Stimulated activated CD4-positive, alpha-beta T cell treated with anti-CD3 and anti-CD28 coated beads, Interleukin-4, amount 100 ng/mL, for 1 hour (primary cell): ENCODE measurements around the gene EVI5L.

Source experiments
- DNase-seq: peaks from one replicate; pipeline ENCODE4 v3.0.0-alpha.2; 2020

The EVI5L gene

DNA sequence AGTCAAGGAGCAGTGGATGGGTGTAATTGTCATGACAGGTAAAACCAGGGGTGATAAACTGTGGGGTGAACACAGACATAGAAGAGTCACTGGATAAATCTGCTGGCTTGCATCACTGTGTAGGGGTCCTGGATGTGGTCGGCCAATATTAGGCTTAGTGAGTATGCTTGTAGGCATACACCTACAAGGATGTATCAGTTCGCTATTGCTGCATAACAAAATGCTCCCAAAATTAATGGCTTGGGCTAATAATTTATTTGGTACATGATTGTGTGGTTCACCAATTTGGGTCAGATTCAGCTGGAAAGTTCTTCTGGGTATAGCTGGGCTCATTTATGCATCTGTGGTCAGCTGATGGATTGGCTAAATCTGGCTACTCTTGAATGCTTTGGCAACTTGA lies 11.2 kb upstream of the EVI5L start:
- no peak for DNase-seq

DNA sequence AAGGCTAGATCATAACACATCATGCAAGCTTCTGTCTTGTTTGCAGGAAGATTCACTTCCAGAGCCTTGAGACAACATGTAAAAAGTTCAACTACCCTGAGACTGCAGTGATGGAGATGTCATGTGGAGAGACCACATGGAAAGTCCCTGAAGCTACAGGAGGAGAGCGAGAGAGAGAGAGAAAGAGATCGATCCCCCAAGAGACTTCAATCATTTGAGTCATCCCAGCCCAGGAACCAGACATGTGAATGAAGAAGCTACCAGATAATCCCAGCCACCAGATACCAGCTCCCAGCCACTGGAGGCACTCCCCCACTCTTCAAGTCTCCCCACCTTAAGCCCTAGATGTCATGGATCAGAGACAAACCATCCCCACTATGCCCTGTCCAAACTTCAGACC lies 10.7 kb upstream of the EVI5L start:
- DNase-seq: no peak

DNA sequence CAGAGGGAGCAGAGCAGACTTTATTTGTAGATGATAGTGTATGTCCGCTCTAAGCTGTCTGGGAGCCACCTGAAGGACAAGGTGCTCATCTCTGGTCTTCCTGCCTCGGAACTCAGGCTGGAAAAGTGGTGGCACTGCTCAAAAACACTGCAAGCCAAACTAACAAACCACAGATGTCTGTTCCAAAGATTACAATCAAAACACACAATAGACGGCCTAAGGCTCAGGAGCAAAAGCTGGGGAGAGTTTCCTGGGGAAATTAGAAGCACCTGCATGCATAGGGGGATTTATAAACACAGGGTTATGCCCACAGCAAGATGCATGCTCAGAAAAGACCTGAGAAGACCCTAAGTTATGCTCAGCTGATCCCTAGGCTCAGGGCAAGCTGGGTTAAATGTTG lies 9.4 kb upstream of the EVI5L start:
- no peak for DNase-seq

DNA sequence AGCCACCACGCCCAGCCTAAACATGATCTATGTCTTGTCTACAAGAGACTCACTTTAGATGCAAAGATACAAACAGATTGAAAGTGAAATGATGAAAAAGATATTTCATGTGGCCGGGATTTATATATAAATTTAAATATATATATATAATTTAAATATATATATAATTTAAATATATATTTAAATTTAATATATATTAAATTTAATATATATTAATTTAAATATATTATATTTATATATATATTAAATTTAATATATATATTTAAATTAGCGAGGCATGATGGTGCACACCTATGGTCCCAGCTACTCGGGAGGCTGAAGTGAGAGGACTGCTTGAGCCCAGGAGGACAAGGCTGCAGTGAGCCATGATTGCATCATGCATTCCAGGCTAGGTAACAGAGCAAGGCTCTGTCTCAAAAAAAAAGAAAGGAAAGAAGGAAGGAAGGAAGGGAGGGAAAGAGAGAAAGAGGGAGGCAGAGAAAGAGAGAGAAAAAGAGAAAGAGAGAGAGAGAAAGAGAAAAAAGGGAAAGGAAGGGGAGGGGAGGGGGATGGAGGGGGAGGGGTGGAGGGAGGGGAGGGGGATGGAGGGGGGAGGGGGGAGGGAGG lies 7.0 kb upstream of the EVI5L start:
- no peak for DNase-seq

DNA sequence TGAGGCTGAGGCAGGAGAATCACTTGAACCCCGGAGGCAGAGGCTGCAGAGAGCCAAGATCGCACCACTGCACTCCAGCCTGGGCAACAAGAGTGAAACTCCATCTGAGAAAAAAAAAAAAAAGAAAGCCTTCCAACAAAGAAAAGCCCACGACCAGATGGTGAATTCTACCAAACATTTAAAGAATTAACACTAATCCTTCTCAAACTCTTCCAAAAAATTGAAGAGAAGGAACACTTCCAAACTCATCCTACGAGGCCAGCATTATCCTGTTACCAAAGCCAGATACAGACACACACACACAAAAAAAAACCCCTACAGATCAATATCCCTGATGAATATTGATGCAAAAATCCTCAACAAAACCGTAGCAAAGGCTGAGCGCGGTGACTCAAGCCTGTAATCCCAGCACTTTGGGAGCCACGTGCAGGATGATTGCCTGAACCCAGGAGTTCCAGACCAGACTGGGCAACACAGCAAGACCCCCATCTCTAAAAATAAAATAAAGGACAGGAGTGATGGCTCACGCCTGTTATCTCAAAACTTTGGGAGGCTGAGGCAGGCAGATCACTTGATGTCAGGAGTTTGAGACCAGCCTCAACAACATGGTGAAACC lies 6.2 kb upstream of the EVI5L start:
- no peak for DNase-seq

DNA sequence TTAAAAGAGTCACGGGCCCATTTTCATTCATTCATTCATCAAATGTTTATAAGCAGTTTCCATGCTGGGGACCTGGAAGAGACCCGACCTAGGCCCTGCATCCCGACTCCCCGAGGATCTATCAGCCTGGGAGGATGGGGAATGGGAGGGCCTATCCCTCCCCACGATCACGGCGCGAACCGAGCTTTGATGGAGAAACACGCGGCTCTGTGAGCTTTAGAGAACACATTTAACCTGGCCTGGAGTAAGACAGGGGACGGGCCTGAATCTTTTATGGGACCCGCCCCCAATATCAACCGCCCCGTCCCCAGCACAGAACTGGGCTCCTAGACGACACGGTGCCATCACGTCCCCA lies 875 bp upstream of the EVI5L start:
- DNase-seq: no peak

DNA sequence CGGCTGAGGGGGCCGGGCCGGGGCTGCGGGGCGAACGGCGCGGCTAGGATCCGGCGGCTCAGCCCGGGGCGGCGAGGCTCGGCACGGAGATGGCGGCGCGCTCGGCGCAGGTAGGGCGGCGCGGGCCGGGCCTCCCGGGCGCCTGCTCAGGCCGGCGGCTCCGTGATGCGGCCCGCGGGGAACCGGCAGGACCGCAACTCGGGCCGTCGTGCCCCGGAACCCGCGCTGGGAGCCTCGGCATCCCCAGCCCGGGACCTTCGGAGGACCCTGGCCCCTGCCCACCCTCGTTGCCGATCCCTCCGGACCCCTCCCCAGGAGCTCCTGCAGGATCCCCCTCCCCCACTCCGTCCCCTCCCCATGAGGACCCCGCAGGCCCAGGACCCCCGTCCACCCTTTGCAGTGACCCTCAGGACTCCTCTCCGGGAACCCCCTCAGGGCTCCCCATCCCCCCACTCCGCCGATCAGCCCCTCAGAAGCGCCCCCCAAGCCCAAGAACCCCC lies 304 bp downstream of the EVI5L start:
- DNase-seq: no peak

DNA sequence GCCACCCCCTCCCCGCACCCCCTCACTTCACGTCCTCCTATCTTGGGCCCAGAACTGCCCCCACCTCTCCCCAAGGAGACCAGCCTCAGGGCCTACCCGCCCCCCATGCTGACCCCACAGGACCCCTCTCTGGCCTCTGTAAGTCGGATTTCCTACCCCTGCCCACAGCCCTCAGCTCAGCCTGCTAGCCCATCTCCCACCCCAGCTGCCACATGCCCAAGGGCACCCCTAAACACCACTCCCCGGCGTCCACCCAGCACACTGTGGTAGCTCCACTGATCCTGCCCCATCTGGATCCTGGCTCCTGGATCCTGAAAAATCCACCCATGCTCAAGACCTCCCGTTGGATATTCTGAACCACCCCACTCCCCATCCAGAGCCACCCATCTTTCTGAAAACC lies 805 bp downstream of the EVI5L start:
- DNase-seq: no peak

DNA sequence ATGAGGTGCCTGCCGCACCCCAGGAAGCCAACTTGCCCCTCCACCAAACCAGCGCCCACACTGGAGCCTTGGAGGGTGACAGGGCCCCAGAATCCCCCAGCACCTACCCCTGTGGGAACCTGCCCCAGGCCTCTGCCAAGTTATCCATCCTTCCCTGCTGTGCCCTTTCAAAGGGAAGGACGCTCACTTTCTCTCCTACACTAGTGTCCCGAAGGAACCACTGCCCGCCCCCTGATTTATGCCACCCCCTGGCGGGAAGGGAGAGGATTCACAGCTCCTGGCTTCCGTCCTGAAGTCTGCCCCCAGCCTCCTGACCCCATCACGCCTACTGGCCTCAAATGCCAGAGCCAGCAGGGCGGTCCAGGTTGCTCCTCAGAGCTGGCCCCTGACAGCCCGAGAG lies 1.4 kb downstream of the EVI5L start:
- no peak for DNase-seq

DNA sequence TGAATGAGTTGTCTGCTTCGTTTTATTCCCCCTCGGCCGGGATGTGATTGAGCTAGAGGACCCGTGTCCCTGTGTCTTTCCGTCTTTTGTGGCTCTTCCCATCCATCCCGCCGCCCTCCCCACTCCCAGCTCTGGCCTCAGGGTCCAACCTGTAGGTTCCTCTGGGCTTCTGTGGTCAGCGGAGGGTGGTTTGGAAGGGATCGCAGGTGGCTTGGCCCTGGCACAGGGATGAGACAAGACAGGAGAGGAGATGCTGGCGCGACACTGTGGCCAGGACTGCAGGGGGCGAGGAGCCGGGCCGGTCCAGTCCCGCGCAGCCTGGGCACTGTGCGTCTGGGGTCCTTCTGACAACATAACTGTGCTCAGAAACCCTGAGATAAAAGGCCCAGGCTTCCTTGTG lies 2.0 kb downstream of the EVI5L start:
- no peak for DNase-seq

DNA sequence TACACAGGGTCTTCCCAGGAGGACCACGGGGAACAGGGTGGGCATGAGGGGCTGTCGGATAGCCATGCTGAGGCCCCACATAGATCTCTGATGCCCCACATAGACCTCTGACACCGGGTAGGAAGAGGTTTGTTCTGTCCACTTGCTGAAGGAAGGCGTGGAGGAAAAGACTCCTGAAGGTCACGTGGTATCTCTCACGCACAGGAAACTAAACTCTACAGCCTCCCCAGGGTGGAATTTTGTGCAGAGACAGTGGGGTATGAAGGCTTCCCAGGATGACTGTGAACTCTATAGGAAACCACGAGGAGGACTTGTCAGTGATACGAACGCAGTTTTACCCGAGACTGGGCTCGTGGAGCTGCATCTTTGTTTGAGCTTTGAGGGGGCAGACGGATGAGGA lies 2.8 kb downstream of the EVI5L start:
- no peak for DNase-seq

DNA sequence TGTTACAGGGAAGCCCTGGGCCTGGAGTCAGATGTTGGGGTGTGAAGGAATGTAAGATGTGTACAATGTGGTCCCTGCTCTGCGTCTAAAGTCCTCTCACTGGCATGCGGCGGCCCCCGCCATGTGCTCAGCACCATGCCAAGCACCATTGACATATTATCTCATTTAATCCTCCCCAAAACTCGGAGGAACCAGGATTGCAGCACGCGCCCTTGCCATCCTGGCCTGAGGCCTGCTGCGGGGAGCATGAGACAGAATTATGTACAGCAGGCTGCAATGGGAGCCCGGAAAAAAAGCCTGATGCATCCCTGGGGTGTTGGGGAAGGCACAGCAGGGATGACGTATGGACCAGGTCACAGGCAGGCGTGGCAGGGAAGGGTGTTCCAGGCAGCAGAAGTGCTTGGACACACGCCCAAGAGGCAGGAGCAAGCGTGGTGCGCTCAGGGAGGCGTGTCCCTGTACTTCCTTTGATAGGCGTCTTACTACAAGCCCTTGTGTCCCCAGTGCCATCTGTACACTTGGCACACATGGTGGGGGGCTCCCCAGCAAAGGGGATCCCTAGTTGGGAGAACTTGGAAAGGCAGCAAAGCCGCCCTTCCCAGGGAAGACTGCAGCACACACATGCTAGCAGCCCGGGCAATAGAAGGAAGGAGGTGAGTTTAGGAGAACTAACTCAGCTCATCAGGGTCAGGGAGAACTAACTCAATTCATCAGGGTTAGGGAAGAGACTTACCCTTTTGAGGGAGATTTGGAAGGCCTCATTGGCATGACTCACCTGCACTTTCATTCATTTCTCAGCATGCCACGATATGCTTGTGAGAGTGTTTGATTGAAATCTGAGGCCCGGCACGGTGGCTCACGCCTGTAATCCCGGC lies 3.4 kb downstream of the EVI5L start:
- DNase-seq: no peak

DNA sequence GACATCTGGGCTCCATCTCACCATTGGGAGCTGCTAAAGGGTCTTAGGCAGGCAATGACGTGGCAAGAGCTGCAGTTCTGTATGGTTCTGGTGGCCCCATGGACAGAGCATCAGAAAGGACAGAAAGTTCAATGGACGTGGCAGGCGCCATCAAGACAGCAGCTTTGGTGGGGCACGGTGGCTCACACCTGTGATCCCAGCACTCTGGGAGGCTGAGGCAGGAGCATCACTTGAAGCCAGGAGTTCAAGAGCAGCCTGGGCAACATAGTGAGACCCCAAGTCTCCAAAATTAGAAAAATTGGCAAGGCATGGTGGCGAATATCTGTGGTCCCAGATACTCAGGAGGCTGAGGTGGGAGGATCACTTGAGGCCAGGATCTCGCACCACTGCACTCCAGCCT lies 9.5 kb downstream of the EVI5L start:
- DNase-seq: no peak

DNA sequence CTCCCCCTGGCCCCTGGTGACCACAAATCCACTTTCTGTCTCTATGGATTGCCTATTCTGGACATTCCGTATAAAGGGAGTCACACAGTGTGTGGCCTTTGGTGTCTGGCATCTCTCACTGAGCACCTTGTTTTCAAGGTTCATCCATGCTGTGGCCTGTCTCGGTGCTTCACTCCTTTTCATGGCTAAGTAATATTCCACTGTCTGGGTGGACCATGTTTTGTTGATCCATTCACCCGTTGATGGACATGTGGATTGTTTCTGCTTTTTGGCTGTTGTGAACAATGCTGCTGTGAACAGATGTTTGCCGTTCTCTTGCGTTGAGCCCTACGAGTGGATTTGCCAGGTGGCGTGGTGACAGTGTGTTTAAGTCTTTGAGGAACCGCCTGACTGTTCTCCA lies 10.6 kb downstream of the EVI5L start:
- no peak for DNase-seq

DNA sequence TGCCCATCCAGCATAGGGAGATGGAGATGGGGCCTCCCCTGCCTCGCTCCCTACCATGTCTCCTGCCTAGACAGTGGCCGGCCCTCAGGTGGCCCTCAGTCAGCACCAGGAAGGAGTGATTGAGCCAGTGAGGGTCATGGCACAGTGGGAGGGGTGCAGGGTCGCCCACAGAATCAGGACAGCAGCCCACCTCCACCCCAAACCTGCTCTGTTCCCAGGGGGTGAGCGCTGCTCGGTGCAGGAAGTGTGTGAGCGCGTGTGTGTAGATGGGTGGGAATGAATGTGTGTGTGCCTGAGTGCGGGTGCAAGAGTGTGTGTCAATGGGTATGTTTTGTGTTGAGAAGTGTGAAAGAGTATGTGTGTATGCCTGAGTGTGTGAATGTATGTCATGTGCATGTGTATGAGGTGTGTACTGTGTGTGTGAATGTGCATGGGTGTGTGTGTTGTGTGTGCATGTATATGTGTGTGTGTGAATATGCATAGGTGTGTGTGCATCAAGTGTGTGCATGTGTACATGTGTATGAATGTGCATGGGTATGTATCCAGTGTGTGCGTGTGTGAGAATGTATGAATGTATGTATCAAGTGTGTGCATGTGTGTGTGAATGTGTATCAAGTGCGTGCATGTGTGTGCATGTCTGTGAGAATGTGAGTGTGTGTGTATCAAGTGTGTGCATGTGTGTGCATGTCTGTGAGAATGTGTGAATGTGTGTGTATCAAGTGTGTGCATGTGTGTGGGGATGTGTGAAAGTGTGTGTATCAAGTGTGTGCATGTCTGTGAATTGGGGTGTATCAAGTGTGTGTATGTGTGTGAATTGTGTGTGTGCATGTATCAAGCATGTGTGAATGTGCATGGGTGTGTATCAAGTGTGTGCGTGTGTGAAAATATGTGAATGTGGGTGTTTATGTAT lies 12.0 kb downstream of the EVI5L start:
- no peak for DNase-seq

DNA sequence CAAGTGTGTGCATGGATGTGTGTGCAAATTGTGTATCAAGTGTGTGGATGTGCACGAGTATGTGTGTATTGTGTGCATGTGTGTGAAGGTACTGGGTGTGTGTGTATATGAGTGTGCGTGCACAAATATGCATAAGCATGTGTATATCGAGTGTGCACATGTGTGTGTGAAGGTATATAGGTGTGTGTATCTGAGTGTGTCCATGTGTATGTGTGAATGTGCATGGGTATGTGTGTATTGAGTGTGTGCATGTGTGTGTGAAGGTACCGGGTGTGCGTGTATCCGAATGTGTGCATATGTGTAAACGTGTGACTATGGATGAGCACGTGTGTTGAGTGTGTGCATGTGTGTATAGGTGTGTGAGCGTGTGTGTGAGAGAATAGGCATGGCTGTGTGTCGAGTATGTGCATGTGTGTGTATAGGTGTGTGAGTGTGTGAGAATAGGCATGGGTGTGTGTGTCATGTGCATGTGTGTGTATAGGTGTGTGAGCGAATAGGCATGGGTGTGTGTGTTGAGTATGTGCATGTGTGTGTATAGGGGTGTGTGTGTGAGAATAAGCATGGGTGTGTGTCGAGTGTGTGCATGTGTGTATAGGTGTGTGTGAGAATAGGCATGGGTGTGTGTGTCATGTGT lies 12.8 kb downstream of the EVI5L start:
- no peak for DNase-seq

DNA sequence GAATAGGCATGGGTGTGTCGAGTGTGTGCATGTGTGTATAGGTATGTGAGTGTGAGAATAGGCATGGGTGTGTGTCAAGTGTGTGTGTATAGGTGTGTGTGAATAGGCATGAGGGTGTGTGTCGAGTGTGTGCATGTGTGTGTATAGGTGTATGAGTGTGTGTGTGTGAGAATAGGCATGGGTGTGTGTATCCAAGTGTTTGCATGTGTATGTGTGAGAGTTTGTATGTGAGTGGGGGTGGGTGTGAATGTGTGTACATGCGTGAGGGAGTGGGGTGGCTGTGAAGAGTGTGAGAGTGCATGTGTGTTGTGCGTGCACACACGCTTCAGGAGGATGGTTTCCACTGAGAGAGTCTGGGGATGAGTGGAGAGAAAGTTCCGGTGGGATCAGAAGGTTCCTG lies 13.5 kb downstream of the EVI5L start:
- no peak for DNase-seq

DNA sequence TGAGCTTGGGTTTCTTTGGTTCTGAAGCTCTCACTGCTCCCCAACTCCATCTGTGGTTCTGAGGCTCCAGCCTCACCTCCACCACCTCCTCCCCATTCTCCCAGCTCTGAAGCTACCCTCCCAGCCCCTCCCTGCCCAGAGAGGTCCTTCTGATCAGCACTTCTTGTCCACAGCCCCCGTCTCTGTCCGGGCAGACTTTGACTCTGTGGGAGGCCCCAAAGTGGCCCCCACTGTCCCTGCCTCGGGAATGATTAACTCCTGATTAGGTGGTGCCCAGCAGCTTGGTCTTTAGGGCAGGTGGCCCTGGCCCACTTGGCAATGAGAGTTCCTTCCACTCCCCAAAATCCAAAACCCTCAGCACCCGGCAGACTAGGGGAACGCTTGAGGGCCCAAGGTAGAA lies 14.4 kb downstream of the EVI5L start:
- no peak for DNase-seq

DNA sequence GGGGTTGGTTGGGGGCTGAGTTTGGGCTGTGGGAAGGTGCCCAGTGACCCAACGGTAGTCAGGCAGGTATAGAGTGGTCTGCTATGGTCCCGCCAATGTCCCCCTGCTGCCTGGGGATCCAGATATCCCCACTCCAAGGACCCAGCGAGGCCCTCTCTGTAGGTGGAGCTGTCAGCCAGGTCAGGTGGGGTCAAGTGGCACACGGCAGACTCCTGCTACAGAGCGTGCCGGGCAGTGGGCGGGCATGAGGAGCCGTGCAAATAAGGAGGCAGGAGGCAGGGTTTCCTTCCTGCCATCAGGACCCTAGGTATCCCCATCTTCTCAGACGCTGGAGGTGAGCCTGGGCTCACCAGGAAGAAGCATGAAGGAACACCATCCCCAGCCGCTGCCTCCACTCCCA lies 14.9 kb downstream of the EVI5L start:
- DNase-seq: no peak

DNA sequence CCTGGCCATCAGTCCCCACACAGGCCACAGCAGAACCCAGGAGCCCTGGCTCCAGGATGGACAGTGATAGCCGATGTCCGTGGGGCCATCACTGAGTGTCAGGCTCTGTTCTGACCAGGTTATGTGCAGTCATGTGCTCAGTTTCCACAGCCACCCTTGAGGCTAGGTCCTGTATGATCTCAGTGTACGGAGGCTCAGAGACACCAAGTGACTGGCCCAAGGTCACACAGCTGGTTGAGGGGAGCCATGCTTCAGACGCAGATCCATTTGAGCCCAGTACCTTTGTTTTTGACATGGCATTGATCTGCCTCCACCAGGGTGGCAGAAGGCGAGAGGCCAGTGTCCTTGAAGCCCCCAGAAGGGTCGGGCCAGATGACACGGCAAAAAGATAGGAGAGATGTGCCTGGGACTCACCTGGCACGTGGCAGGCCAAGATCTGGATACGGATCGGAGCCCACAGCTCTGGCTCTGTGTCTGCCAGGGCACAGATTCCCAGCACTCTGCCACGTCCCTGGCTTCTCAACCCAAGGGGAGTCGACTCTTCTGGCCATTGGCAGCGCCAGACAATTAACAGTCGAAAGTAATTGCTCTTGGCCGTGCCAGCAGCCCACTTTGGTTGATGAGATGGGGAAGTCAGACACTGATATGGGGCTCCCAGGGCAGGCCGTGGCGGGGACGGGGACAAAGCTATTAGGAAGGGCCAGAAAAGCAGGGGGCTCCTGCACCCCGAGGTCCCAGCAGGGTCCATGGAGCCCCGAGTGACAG lies 15.6 kb downstream of the EVI5L start:
- DNase-seq: no peak

DNA sequence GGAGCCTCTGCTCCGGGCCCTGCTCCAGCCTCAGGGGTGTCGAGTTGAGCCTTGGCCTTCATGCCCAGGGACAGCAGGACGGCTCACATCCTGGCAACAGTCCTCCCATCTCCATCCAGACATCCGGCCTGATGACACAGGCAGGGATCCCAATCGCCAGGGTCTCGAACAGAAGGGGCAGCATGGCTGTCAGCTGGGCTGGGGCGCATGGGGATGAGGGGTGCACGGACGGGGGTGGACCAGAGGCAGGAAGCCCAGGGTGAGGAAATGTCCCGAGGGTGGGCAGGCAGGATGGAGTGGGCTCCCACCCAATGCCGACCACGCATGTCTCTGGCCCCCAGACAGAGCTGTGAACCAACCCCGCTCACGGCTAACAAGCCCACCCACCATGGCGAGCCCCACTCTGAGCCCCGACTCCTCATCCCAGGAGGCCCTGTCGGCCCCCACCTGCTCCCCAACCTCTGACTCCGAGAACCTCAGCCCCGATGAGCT lies 16.2 kb downstream of the EVI5L start:
- no peak for DNase-seq

DNA sequence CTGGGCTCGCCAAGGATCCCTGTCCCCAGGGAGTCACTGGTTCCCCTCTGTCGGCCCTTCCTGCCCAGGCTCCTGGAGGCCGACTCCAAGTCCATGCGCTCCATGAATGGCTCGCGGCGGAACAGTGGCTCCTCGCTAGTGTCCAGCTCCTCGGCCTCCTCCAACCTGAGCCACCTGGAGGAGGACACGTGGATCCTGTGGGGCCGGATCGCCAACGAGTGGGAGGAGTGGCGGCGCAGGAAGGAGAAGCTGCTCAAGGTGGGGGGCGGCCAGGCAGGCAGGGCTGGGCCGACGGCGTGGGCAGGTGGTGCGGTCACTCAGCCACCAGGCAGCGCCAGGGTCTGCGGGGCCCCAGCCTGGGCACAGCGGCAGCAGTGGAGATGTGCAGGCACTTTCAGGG lies 17.6 kb downstream of the EVI5L start:
- DNase-seq: no peak
